K562 (cell line): ENCODE measurements around the gene PCSK5. TPM values are rescaled to one million over a fixed set of nuclear protein-coding genes. Genes with fewer than 3 reads are reported as not detected.

Experiments
- ATAC-seq: fragments of 200-7000 bp; cut with Tn5 transposase; 3 replicates; pipeline ENCODE4 v1.9.1; 2020; ENCODE audit warnings: moderate library complexity
- BruUV-seq: library from RNA; stranded (reverse); fragments of 400-500 nt; replicated peaks from 2 replicates; lab custom pipeline; 2021; lab: Mats Ljungman, UMichigan
- CTCF ChIA-PET: fragments of 300-600 bp; formaldehyde crosslinking; extraction: SDS; loops from one replicate; lab custom pipeline; 2021; ENCODE audit warnings: low intra/inter-chr PET ratio; lab: Yijun Ruan, JAX
- POLR2A ChIA-PET: fragments of 300-600, 350-650 bp; sonication (Branson Sonifier 250); formaldehyde crosslinking; extraction: SDS; loops from one replicate; lab custom pipeline; 2021; ENCODE audit warnings: antibody characterized with exemption, inconsistent platforms; lab: Yijun Ruan, JAX
- DNase-seq, 4 experiments: peaks; one replicate each; pipeline versions ENCODE4 v3.0.0 to v3.0.0-alpha.2; 2011 to 2018; ENCODE audit warnings: low spot score in 3 of 4, mixed read lengths in 3 of 4; ENCODE audit errors: extremely low read depth in 1 of 4
- FAIRE-seq: peaks from 2 replicates; lab custom pipeline; 2011; peaks lifted over from hg19 to GRCh38; lab: Jason Lieb, UNC
- H2AFZ ChIP-seq: 2 replicates; pipeline ENCODE4 v1.6.0; 2011; ENCODE audit warnings: low read depth, low read length, control low read depth, inconsistent platforms
- H3K27ac ChIP-seq: fragments of 200-600 bp; 3 replicates; pipeline ENCODE4 v1.8.0; 2011; ENCODE audit warnings: low read depth, mild to moderate bottlenecking, control low read depth, inconsistent platforms, low read length, moderate library complexity, mixed read lengths; ENCODE audit errors: extremely low read depth
- H3K27me3 ChIP-seq, 2 experiments: fragments of 300-600 bp in 1 of 2; 2 replicates in 1 of 2; 3 replicates in 1 of 2; pipeline versions ENCODE4 v1.6.0 to v1.8.0; 2011; ENCODE audit warnings: inconsistent platforms in 2 of 2, low read length in 2 of 2, mild to moderate bottlenecking in 1 of 2, mixed read lengths in 1 of 2, moderate library complexity in 1 of 2; ENCODE audit not compliant: control insufficient read depth in 2 of 2, insufficient read depth in 2 of 2
- H3K36me3 ChIP-seq: fragments of 300-600 bp; 3 replicates; pipeline ENCODE4 v1.8.0; 2011; ENCODE audit warnings: mild to moderate bottlenecking, low read length, inconsistent platforms; ENCODE audit not compliant: control insufficient read depth, insufficient read depth
- H3K4me1 ChIP-seq, 2 experiments: fragments of 200-600 bp in 1 of 2; replicated peaks in 1 of 2; 2 replicates in 1 of 2; 3 replicates in 1 of 2; pipeline versions ENCODE4 v1.5.1 to v1.8.0; 2011; ENCODE audit warnings: inconsistent platforms in 2 of 2, low read length in 2 of 2, mild to moderate bottlenecking in 1 of 2, mixed read lengths in 1 of 2, moderate library complexity in 1 of 2; ENCODE audit not compliant: control insufficient read depth in 2 of 2, insufficient read depth in 2 of 2
- H3K4me2 ChIP-seq: 2 replicates; pipeline ENCODE4 v1.6.1; 2011; ENCODE audit warnings: low read length, control low read depth, inconsistent platforms, mixed read lengths; ENCODE audit not compliant: insufficient read depth
- H3K4me3 ChIP-seq: fragments of 200-600 bp; sonication (generic), shearing (Covaris generic); 2 replicates; pipeline ENCODE4 v1.5.1; 2016; ENCODE audit warnings: control low read depth, inconsistent platforms
- H3K79me2 ChIP-seq: fragments of 200-600 bp; 3 replicates; pipeline ENCODE4 v1.8.0; 2011; ENCODE audit warnings: low read length, inconsistent platforms; ENCODE audit not compliant: control insufficient read depth, insufficient read depth
- H3K9ac ChIP-seq, 2 experiments: 2 replicates each; pipeline versions ENCODE4 v1.6.0 to v1.6.1; 2011; ENCODE audit warnings: low read depth in 2 of 2, low read length in 2 of 2, control low read depth in 1 of 2, inconsistent platforms in 1 of 2, mild to moderate bottlenecking in 1 of 2, mixed read lengths in 1 of 2; ENCODE audit not compliant: insufficient read depth in 1 of 2
- H3K9me1 ChIP-seq: one replicate; pipeline ENCODE4 v1.6.0; 2011; ENCODE audit warnings: inconsistent platforms, mild to moderate bottlenecking, low read length, moderate library complexity; ENCODE audit not compliant: control insufficient read depth, insufficient read depth
- H3K9me3 ChIP-seq: replicated peaks from 2 replicates; pipeline ENCODE4 v1.5.1; 2011; ENCODE audit warnings: low read depth, low read length, inconsistent platforms; ENCODE audit not compliant: control insufficient read depth, insufficient read depth
- H4K20me1 ChIP-seq: replicated peaks from 2 replicates; pipeline ENCODE4 v1.6.1; 2011; ENCODE audit warnings: low read length, inconsistent platforms, mixed read lengths; ENCODE audit not compliant: control insufficient read depth, insufficient read depth
- GATAD2B ChIP-seq: fragments of 450-650 bp; IDR thresholded peaks from 2 replicates; pipeline ENCODE4 v1.6.1; 2017; ENCODE audit warnings: mild to moderate bottlenecking, borderline replicate concordance
- NCOR1 ChIP-seq: fragments of 450-650 bp; IDR thresholded peaks from 2 replicates; pipeline ENCODE4 v1.6.1; 2016; ENCODE audit warnings: mild to moderate bottlenecking, moderate library complexity
- RBM15 ChIP-seq: fragments of 200-400 bp; formaldehyde crosslinking; IDR thresholded peaks from 2 replicates; pipeline ENCODE4 v1.6.1; 2018; ENCODE audit warnings: mild to moderate bottlenecking, low read length, moderate library complexity; ENCODE audit not compliant: insufficient read depth
- ZBTB1 ChIP-seq: sonication (generic); formaldehyde crosslinking; IDR thresholded peaks from 2 replicates; pipeline ENCODE4 v1.8.1; 2023; ENCODE audit warnings: missing genetic modification reagents, low read depth, mild to moderate bottlenecking, borderline replicate concordance
- WGBS: fragments of 100-300 bp; shearing (Covaris generic); methylation state at CpG from one replicate; pipeline ENCODE4 v1.1.6; 2016; ENCODE audit warnings: low coverage, mixed read lengths; ENCODE audit not compliant: insufficient coverage; ENCODE audit errors: missing lambda C conversion rate; 5-methylcytosine and 5-hydroxymethylcytosine counted together
- in situ Hi-C: fragments of 300-500 bp; cut with MboI; formaldehyde crosslinking; loops from 4 replicates; pipeline ENCODE4 v1.15.0; 2018; ENCODE audit warnings: inconsistent platforms, mixed read lengths
- intact Hi-C: fragments of 100-400 bp; cut with micrococcal nuclease; formaldehyde crosslinking; loops from 2 replicates; pipeline ENCODE4 v1.14.2; 2022
- polyA plus RNA-seq, 8 experiments: library from polyadenylated mRNA; depleted of rRNA in 4 of 8; stranded (reverse) in 5 of 8; unstranded in 3 of 8; fragments of >200 nt; fragmentation: Nextera tagmentation in 2 of 8; fragmentation: Illumina TruSeq in 1 of 8; extraction: Ambion mirVana in 2 of 8; extraction: Trizol in 1 of 8; gene quantifications; 2 replicates each; pipeline versions ENCODE4 v1.2.1 to v1.2.3, GENCODE V29; 2011 to 2014; ENCODE audit warnings: inconsistent platforms in 1 of 8, missing spikeins in 1 of 8
- total RNA-seq, 7 experiments: library from RNA; depleted of rRNA in 6 of 7; stranded (reverse); fragments of >200 nt in 6 of 7; fragmentation: Illumina TruSeq in 2 of 7; extraction: Trizol in 2 of 7; gene quantifications; 2 replicates each; pipeline versions ENCODE4 v1.2.1 to v1.2.3, GENCODE V29; 2011 to 2021; ENCODE audit warnings: low replicate concordance in 1 of 7
- TF ChIP-seq, protein P1 (sequence below), 2 experiments: fragments of 150-350 bp in 1 of 2; IDR thresholded peaks; 2 replicates each; pipeline ENCODE4 v1.6.1; 2012 to 2016; ENCODE audit warnings: low read depth in 2 of 2, low read length in 2 of 2, mild to moderate bottlenecking in 1 of 2, moderate library complexity in 1 of 2
- TF ChIP-seq, protein P2 (sequence below): sonication (generic); formaldehyde crosslinking; IDR thresholded peaks from 2 replicates; pipeline ENCODE4 v1.8.1; 2023; ENCODE audit warnings: missing genetic modification reagents, mild to moderate bottlenecking, borderline replicate concordance

Gene PCSK5
- total and polyA plus RNA-seq, 9 of the 15 experiments (the other 6 are each of a cell fraction or from before 2014, with no cell fraction given), result not detected

DNA sequence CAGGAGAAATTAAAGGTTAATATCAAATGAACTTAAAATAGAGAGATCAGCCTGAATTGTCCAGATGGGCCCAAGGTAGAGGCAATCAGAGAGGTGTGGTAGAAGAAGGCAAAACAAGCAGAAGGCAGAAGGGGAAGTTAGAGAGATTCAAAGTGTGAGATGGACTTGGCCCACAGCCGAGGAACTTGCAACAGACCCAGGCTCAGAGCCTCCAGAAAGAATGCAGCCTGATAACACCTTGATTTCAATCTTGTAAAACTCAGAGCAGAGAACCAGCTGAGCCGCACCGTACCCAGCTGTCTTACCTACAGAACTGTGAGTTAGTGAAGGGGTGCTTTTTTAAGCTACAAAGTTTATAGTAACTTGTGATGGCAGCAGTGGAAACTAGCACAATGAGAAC, 312.9 kb downstream of the PCSK5 start:
- in situ Hi-C loops, result no loop called here
- POLR2A ChIA-PET, result no interaction called here
- Histone ChIP-seq H3K79me2 (no peaks in the 10 kb centered on the region), H3K9ac (no peak overlapping the region), H3K4me3 (no peak overlapping the region), H3K9me3 (no peaks in the 10 kb centered on the region), H3K27me3 (no peaks in the 10 kb centered on the region), H3K36me3 (no peaks in the 10 kb centered on the region), H3K4me2 (no peak overlapping the region), H3K4me1 (no peaks in the 10 kb centered on the region), H2AFZ (no peak overlapping the region), H4K20me1 (no peaks in the 10 kb centered on the region), H3K27ac (no peak overlapping the region), H3K9me1 (no peaks in the 10 kb centered on the region)
- FAIRE-seq (no peak), ATAC-seq (no peak), DNase-seq (no peak)
- 6% methylated on average over 3 of the region's 3 CpGs for WGBS
- CTCF ChIA-PET, result no interaction called here
- BruUV-seq, result no TSS peak
- intact Hi-C loops, result no loop called here
- TF ChIP-seq RBM15 (no peak), GATAD2B (no peak), NCOR1 (no peak), ZBTB1 (CRISPR knock-in tag) (no peak)
- TF ChIP-seq, protein P1, sequence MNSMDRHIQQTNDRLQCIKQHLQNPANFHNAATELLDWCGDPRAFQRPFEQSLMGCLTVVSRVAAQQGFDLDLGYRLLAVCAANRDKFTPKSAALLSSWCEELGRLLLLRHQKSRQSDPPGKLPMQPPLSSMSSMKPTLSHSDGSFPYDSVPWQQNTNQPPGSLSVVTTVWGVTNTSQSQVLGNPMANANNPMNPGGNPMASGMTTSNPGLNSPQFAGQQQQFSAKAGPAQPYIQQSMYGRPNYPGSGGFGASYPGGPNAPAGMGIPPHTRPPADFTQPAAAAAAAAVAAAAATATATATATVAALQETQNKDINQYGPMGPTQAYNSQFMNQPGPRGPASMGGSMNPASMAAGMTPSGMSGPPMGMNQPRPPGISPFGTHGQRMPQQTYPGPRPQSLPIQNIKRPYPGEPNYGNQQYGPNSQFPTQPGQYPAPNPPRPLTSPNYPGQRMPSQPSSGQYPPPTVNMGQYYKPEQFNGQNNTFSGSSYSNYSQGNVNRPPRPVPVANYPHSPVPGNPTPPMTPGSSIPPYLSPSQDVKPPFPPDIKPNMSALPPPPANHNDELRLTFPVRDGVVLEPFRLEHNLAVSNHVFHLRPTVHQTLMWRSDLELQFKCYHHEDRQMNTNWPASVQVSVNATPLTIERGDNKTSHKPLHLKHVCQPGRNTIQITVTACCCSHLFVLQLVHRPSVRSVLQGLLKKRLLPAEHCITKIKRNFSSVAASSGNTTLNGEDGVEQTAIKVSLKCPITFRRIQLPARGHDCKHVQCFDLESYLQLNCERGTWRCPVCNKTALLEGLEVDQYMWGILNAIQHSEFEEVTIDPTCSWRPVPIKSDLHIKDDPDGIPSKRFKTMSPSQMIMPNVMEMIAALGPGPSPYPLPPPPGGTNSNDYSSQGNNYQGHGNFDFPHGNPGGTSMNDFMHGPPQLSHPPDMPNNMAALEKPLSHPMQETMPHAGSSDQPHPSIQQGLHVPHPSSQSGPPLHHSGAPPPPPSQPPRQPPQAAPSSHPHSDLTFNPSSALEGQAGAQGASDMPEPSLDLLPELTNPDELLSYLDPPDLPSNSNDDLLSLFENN (IDR thresholded peaks at IDR 0.05; ENCODE audit: low read depth in 2 of 2, low read length in 2 of 2), result no peak
- TF ChIP-seq, protein P2, sequence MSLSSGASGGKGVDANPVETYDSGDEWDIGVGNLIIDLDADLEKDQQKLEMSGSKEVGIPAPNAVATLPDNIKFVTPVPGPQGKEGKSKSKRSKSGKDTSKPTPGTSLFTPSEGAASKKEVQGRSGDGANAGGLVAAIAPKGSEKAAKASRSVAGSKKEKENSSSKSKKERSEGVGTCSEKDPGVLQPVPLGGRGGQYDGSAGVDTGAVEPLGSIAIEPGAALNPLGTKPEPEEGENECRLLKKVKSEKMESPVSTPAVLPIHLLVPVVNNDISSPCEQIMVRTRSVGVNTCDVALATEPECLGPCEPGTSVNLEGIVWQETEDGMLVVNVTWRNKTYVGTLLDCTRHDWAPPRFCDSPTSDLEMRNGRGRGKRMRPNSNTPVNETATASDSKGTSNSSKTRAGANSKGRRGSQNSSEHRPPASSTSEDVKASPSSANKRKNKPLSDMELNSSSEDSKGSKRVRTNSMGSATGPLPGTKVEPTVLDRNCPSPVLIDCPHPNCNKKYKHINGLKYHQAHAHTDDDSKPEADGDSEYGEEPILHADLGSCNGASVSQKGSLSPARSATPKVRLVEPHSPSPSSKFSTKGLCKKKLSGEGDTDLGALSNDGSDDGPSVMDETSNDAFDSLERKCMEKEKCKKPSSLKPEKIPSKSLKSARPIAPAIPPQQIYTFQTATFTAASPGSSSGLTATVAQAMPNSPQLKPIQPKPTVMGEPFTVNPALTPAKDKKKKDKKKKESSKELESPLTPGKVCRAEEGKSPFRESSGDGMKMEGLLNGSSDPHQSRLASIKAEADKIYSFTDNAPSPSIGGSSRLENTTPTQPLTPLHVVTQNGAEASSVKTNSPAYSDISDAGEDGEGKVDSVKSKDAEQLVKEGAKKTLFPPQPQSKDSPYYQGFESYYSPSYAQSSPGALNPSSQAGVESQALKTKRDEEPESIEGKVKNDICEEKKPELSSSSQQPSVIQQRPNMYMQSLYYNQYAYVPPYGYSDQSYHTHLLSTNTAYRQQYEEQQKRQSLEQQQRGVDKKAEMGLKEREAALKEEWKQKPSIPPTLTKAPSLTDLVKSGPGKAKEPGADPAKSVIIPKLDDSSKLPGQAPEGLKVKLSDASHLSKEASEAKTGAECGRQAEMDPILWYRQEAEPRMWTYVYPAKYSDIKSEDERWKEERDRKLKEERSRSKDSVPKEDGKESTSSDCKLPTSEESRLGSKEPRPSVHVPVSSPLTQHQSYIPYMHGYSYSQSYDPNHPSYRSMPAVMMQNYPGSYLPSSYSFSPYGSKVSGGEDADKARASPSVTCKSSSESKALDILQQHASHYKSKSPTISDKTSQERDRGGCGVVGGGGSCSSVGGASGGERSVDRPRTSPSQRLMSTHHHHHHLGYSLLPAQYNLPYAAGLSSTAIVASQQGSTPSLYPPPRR (CRISPR knock-in tag), result no peak
